Neural crest cell (in vitro differentiated cells): ENCODE measurements around the gene ZNF804B. TPM values are rescaled to one million over a fixed set of nuclear protein-coding genes. Genes with fewer than 3 reads are reported as not detected.
A peak's percentile ranks its signal among the peaks of the same experiment; 100 is the strongest.

ENCODE experiments used
- DNase-seq: peaks from one replicate; pipeline ENCODE4 v3.0.0; 2021; ENCODE audit warnings: low read depth, mixed read lengths, low spot score
- H3K27ac Mint-ChIP-seq: one replicate; pipeline ENCODE4 v1.8.0; 2021; ENCODE audit warnings: mild to moderate bottlenecking, mixed read lengths; ENCODE audit not compliant: unreplicated experiment
- H3K27me3 Mint-ChIP-seq: 2 replicates; pipeline ENCODE4 v1.8.0; 2021; ENCODE audit warnings: low read depth, mild to moderate bottlenecking, mixed read lengths
- H3K36me3 Mint-ChIP-seq: 2 replicates; pipeline ENCODE4 v1.8.0; 2021; ENCODE audit warnings: low read depth, mild to moderate bottlenecking, mixed read lengths
- H3K4me1 Mint-ChIP-seq: 2 replicates; pipeline ENCODE4 v1.8.0; 2021; ENCODE audit warnings: mixed read lengths
- H3K4me3 Mint-ChIP-seq: one replicate; pipeline ENCODE4 v1.8.0; 2021; ENCODE audit warnings: mild to moderate bottlenecking, mixed read lengths
- H3K9me3 Mint-ChIP-seq: 2 replicates; pipeline ENCODE4 v1.8.0; 2021; ENCODE audit warnings: mixed read lengths
- total RNA-seq: library from RNA; stranded (reverse); gene quantifications from 2 replicates; pipeline ENCODE4 v1.2.1, GENCODE V29; 2021
- TF ChIP-seq, protein P1 (sequence below): fragments of 200-600 bp; sonication (generic); conservative IDR thresholded peaks from 2 replicates; pipeline ENCODE4 v1.5.0; 2021; ENCODE audit warnings: antibody characterized with exemption, mild to moderate bottlenecking

Gene ZNF804B
- total RNA-seq, 1 donor from 2014 or later, result not detected

DNA sequence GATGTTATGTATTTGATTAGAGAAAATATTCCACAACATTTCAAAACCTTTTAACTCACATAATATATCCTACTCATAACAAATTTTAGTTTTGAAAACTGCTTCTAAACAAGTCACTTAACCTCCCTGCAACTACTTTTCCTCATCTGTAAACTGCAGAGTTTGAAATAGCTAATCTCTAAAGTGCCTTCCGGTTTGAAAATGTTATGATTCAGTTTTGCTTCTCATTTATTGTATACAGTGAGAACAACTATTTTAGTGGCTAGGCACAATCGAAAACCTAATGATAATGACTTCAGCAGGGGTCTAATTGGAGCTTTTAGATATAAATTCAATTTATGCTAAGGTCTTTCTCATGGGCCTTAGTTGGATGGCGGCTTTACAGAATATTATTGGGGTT lies 66.7 kb downstream of the ZNF804B start:
- TF ChIP-seq, protein P1, sequence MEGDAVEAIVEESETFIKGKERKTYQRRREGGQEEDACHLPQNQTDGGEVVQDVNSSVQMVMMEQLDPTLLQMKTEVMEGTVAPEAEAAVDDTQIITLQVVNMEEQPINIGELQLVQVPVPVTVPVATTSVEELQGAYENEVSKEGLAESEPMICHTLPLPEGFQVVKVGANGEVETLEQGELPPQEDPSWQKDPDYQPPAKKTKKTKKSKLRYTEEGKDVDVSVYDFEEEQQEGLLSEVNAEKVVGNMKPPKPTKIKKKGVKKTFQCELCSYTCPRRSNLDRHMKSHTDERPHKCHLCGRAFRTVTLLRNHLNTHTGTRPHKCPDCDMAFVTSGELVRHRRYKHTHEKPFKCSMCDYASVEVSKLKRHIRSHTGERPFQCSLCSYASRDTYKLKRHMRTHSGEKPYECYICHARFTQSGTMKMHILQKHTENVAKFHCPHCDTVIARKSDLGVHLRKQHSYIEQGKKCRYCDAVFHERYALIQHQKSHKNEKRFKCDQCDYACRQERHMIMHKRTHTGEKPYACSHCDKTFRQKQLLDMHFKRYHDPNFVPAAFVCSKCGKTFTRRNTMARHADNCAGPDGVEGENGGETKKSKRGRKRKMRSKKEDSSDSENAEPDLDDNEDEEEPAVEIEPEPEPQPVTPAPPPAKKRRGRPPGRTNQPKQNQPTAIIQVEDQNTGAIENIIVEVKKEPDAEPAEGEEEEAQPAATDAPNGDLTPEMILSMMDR, result no peak
- no peak for DNase-seq
- Mint-ChIP-seq H3K27ac (no peak overlapping the region), H3K36me3 (no peaks in the 10 kb centered on the region), H3K9me3 (no peaks in the 10 kb centered on the region), H3K27me3 (no peaks in the 10 kb centered on the region), H3K4me3 (no peak overlapping the region), H3K4me1 (no peaks in the 10 kb centered on the region)

DNA sequence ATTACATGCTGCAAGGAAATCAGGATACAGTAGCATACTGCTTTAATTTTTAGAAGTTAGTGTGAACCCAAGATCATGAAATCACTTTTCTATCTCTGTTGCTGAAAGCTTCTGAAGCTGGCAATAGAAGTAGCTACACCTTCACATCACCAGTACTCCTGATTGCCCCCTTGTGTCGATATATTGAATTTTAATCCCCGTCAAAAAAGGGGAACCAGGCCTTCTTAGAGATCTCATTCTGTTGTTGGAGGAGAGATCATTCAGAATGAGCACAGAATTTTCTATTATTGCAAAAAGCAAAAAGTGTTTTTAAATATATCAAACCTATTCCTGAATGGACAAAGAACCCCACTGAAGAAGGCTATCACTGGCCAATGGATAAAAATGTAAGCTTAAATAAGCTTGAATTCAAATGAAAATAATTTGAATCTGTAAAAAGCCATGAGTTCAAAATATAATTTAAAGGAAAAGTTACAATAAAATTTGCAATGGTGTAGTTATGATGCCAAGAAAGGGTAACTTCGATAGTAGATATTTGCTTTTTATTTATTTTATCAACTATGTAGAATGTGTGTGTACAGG lies 75.7 kb downstream of the ZNF804B start:
- peak; percentile 15 for DNase-seq
- TF ChIP-seq, protein P1, result peak; percentile 72
- Mint-ChIP-seq H3K9me3 (no peaks in the 10 kb centered on the region), H3K27ac (no peak overlapping the region), H3K4me3 (no peak overlapping the region), H3K27me3 (no peaks in the 10 kb centered on the region), H3K4me1 (no peaks in the 10 kb centered on the region), H3K36me3 (no peaks in the 10 kb centered on the region)

DNA sequence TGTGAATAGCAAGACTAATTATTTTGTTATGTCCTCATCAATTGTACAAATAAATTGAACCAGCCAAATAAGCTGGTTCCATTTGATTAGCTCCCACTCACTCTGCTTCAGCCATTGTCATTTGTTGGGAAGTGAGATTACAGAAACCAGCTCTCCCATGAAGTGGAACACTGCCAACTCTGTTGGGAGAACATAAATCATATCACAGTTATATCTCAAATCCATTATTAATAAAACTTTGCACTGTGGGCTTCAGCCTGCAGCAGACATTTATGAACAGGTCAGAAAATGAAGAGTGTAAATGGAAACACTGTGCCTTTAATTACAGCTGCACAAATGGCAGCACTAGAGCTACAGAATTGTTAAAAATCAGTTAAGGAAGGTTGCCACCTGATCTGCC lies 82.7 kb downstream of the ZNF804B start:
- TF ChIP-seq, protein P1, result no peak
- H3K27ac Mint-ChIP-seq, result no peak overlapping the region
- no peaks in the 10 kb centered on the region for H3K27me3 Mint-ChIP-seq
- no peak for DNase-seq
- no peaks in the 10 kb centered on the region for H3K4me1 Mint-ChIP-seq
- H3K9me3 Mint-ChIP-seq, result no peaks in the 10 kb centered on the region
- H3K36me3 Mint-ChIP-seq, result no peaks in the 10 kb centered on the region
- H3K4me3 Mint-ChIP-seq, result no peak overlapping the region

DNA sequence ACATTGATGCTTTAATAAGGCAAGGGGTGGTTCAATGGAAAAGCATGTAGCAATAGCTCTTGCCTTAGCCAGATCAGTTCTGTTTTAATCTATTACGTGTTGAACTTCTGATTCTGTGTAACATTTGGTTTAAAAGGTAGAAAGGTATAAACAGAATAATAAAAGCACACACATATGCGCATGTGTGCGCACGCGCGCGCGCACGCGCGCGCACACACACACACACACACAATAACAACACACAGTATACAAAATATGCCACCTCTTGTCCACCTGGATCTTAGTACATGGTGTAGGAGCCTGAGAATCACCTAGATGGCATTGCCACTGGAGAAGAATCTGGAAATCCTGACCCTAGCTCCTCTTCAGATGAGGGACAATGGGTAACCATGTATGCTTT lies 85.6 kb downstream of the ZNF804B start:
- Mint-ChIP-seq H3K9me3 (no peaks in the 10 kb centered on the region), H3K36me3 (no peaks in the 10 kb centered on the region), H3K27me3 (no peaks in the 10 kb centered on the region), H3K4me3 (no peak overlapping the region), H3K27ac (no peak overlapping the region), H3K4me1 (no peaks in the 10 kb centered on the region)
- DNase-seq, result no peak
- TF ChIP-seq, protein P1, result no peak

DNA sequence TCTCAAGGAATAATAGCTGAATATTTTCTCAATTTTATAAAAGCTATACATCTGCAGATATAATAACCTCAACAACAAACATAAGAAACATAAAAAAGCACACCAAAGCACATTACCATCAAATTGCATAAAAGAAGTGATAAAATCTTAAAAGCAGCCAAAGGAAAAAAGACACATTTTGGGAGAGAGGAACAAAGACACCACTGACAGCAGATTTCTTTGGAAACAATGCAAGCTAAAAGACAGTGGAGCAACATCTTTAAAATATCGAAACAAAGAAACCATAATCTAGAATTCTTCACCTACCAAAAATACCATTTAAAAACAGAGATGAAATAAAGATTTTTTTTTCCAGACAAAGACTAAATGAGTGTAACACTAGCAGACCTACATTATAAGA lies 91.7 kb downstream of the ZNF804B start:
- Mint-ChIP-seq H3K9me3 (peaks cover 3% of the 10 kb centered on the region), H3K4me1 (no peaks in the 10 kb centered on the region), H3K27me3 (no peaks in the 10 kb centered on the region), H3K27ac (no peak overlapping the region), H3K4me3 (no peak overlapping the region), H3K36me3 (no peaks in the 10 kb centered on the region)
- TF ChIP-seq, protein P1, result no peak
- DNase-seq, result no peak
